IPS DF 4.7 (cell line): ENCODE data around the gene CIRBP.

Experiments
- DNase-seq: peaks from one replicate; pipeline ENCODE4 v3.0.0-alpha.2; 2013; ENCODE audit warnings: low spot score; ENCODE audit errors: extremely low read depth

CIRBP gene

DNA sequence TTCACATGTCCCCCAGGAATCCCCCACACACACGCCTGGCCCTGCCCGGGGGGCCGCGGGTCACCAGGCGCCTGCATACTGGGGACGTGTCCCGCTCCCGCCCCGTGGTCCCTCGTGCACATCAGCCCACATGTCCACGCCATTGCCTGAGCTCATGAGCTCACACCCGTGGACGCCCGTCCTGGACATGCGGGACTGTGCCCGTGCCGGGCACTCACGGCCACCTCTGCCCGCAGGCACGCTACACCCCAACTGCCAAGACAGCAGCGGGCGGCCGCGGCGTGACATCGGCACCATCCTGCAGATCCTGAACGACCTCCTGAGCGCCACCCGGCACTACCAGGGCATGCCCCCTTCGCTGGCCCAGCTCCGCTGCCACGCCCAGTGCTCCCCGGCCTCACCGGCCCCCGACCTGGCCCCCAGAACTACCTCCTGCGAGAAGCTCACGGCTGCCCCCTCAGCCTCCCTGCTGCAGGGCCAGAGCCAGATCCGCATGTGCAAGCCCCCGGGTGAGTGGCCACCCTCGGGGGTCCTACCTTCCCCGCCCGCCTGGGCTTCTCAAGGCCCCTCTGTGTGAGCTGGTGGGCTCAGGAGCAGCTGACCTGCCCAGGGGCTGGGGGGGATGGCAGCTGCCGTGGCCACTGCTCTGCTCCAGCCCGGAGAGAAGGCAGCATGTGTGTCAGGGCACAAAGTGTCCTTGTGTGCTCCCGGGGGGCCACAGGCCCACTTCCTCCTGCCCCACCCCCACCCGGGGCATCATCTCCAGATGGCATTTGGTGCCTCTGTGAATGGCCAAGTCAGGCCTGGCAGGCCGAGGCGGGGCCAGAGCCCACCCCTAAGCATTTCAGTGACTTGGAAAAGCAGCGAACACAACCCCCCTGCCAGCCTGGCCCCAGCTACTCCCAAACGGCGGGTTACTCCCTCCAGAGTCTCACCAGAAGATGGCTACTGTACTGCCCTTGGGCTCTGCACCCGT lies 13.7 kb upstream of the CIRBP start:
- no peak for DNase-seq

- no peak for DNase-seq
Measured at GRCh38 chr19:1256646-1257474, 12.3 kb upstream of the CIRBP start.

DNA sequence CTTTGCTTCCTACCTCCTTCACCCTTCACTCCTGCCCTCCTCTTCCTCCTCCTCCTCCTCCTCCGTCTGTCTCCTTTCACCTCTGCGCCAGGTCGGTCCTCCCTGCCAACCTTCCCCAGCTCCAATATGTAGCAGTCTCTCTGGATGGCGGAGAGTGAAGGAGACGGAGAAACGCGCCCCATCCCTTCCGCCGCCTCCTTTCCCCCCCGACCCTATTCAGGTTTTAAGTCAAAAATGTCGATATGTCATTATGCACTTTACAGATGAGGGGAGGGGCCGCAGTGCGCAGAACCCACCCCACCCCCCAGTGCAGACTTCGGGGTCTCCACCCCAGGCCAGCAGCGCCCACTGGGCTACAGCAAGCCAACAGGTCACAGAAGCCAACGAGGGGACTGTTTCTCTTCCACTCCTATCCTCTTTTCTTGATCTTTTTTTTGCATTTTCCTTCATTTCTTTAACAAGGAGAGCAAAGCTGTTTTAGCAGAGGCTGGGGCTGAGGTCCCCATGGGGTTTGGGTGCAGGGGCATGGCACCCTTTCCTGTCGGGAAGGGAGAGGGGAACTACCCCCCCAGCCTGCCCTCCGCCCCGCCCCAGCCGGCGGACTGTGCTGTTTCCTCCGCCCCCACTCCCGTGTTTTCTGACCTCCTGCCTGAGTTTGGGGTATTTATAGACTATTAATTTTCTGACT lies 11.5 kb upstream of the CIRBP start:
- DNase-seq, result no peak

DNA sequence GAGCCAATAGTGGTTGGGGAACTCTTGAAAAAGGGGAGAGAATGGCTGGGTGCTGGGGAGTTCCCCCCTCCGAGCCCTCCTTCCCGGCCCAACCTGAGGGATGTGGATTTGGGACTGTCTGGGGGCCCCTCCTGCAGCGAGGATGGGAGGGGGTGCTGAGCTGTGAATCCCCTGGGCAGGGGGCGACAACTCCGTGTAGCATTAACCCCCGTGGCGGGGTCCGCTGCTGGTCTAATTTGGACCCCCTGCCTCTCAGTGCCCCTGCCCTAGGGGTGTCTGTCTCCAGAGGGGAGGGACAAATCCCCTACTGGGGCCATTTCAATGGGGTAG lies 11.0 kb upstream of the CIRBP start:
- DNase-seq, result no peak

- DNase-seq, result no peak
Measured at GRCh38 chr19:1258707-1259205, 10.4 kb upstream of the CIRBP start.

- no peak for DNase-seq
Measured at GRCh38 chr19:1259206-1259875, 9.8 kb upstream of the CIRBP start.

GRCh38 chr19:1259876-1260748 lies 9.0 kb upstream of the CIRBP start:
- no peak for DNase-seq

DNA sequence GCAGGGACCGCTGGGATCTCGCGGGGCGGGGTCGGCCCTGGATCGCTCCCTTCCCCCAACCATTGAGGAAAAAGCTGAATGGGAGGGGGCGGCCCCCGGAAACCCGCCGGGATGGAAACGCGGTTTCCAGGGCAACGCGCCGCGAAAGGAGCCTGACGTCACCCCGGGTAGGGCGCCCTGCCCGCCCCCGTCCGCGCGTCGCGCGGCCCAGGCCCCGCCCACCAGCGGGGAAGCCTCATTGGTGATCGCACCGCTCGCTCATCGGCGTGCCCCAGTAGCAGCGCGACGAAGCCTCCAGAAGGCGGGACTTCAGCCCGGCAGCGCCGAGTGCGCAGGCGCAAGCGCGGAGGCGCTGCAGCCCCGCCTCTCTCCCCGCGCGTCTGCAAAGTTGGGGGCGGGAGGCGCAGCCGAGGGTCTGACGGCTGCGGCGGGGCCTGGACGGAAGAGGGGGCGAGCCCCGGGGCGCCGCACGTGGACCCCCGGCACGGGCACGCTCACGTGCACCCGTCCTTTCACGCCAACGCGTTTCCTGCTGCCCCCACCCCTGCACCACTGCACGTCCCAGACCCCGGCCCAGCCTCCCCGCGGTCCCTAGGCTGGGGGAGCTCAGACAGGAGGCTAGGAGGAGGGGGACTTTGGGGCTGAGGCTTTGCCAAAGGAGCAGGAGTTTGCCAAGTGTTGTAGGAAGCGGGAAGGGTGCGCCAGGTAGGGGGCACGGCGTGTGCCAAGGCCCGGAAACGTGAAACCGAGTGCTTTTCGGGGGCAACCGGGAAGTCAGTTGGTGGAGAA lies 8.2 kb upstream of the CIRBP start:
- no peak for DNase-seq

- DNase-seq, result no peak
Measured at GRCh38 chr19:1261538-1261797, 7.7 kb upstream of the CIRBP start.

DNA sequence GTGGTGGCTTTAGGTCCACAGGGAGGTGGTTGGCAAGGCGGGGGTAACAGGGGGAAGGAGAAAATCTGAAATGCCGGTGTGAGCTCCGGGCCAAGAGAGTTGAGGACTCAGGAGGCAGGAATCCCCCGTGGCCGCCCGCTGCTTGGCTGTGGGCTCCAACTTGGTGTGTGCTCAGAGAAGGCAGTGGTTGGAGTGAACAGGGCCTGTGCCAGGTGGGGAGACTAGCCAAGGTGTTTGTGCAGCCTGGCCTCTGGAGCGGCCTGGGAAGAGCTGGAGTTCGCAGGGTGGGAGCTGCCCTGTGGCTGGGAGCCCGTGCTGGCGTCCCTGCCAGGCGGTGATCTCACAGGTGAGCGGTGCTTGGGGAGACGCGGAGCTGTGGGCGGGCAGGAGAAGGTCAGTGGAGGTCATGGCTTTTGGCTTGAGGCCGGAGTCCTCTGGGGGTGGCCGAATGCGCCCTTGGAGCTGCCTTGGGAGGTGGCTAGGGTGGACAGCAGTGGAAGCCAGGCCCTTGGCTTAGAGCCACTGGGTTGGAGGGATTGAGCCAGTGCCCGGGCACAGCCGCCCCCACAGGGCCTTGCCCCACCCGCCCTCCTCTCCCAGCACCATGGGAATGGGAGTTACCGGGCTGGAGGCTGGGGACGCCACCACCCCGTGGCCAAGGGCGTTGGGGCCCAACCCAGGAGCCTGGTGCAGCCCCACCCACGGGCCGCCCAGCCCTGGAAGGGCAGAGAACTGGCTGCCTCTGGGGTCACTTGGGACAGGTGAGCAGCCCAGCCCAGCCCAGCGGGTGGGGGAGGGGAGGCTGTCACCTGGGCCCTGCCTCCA lies 7.1 kb upstream of the CIRBP start:
- DNase-seq, result no peak

DNA sequence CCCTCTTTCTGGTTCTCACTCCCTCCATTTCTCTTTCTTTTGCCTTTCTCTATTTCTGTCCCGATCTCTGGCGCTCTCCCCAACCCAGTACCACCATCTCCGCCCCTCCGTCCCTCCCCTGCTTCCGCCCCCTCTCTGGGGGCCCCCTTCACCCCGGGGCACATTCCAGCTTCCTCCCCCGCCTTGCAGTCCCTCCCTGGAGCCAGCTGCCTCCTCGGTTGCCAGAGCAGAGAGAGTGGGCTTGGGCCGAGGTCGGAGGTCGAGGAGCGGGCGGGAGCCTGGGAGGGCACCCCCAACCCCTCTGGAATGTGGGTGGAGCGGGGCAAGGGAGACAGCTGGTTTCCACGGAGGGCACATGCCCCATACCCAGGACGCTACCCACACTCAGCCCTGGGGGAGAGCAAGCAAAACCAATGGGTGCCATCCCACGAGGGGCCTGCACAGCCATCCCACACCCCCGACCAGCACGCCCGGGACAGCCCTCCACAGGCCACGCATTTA lies 6.5 kb upstream of the CIRBP start:
- no peak for DNase-seq

DNA sequence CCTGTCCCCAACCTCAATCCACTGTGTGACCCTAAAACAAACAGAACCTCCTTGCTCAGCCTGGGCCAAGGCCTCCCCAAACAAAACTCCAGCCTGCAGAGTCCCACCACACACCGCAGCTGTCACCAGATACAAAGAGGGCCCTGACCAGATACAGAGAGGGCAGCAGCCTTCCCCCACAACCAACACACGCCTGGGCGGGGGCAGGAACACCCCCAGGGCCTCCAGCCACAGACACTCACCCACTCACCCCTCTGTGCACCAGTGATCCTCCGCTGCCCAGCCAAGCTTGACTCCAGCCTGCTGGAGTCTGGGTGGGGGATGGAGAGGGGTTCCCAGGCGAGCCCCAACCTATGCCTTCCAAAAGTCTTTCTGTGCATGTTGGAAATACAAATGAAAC lies 5.9 kb upstream of the CIRBP start:
- no peak for DNase-seq

GRCh38 chr19:1264801-1265614 lies 4.1 kb upstream of the CIRBP start:
- no peak for DNase-seq

GRCh38 chr19:1265615-1266128 lies 3.5 kb upstream of the CIRBP start:
- no peak for DNase-seq

DNA sequence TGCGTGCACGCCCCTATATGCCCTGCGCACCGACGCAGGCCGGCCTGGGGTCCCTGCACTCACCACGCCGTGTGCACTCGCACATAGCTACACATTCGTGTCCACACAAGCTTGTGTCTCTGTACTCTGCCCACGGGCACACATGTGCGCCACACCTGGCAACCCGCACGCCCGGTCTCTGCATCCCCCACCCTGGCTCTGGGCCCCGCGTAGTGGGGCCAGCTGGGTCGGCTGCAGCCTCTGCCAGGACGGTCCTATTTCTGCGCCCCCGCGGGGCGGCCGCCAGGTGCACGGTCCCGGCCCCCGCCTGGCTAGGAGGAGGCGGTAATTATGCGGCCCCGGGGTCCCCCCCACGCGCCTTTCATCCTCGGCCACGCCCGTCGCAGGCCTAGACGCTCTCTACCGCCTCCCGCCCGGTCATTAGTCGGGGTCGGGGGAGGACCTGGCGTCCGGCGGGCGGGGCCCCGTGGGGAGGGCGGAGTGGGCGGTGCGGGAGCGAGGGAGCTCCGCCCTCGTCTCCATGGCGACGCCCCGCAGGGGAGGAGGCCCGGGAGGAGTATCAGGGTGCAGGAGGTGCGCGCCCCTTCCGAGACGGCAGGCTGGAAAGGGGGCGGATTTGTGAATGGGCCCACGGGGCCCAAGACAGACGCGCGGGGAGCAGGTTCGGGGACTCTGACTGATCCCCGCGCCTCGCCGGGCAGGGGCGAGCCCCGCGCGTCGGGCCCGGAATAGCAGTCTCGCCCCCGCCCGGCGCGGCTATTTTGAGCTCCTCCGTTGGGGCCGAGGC lies 2.8 kb upstream of the CIRBP start:
- no peak for DNase-seq

- no peak for DNase-seq
Measured at GRCh38 chr19:1266916-1267476, 2.1 kb upstream of the CIRBP start.
